ENCODE results near the gene DNAAF1.
"Not testable (repeated sequence)": the region's sequence is repeated elsewhere in the genome, so short reads cannot be mapped to it uniquely, and the experiment has no call there.

The DNAAF1 gene

GRCh38 chr16:84186685-84187437 lies 41.8 kb downstream of the DNAAF1 start, which contains the start of gene TAF1C:
Gene TAF1C (minus strand): TSS chr16:84187057. CDS start chr16:84184988, 2,069 bp downstream.
- DNase-seq = peak; percentile 50

- no peak for DNase-seq
Observed at GRCh38 chr16:84190731-84191388, 45.8 kb downstream of the DNAAF1 start, which contains the start of gene ADAD2. Gene ADAD2 (plus strand): TSS chr16:84191157. CDS start chr16:84191231, 74 bp downstream.

- DNase-seq = no peak
Observed at GRCh38 chr16:84191466-84191865, 46.4 kb downstream of the DNAAF1 start.

- DNase-seq = no peak
Observed at GRCh38 chr16:84193480-84193879, 48.4 kb downstream of the DNAAF1 start.

GRCh38 chr16:84194018-84194417 lies 48.9 kb downstream of the DNAAF1 start:
- DNase-seq = no peak

DNA sequence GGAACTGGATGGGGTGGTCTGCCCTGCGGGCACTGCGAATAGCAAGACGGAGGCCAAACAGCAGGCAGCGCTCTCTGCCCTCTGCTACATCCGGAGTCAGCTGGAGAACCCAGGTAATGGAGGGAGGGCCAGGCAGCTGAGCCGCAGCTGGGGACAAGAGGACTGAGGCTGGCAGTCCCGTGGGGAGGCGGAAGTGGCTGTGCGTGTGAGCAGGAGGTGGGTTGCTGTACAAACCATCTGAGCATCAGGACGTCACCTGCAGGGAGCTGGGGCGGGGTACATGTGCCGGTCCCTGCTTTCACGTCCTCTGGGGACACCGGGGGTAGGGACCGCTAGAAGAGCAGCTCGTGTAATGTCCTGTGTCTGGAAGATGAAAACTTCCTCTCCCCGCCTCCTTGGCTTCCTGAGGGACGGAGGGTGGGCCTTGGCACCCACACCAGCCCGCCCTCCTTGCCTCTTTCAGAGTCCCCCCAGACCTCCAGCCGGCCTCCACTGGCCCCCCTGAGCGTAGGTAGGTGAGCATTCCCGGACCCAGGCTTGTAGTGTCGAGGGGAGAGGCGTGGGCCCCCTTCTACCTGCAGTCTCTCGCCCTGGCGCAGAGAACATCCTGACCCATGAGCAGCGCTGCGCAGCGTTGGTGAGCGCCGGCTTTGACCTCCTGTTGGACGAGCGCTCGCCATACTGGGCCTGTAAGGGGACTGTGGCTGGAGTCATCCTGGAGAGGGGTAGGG lies 49.5 kb downstream of the DNAAF1 start:
- DNase-seq = peak; percentile 38

DNA sequence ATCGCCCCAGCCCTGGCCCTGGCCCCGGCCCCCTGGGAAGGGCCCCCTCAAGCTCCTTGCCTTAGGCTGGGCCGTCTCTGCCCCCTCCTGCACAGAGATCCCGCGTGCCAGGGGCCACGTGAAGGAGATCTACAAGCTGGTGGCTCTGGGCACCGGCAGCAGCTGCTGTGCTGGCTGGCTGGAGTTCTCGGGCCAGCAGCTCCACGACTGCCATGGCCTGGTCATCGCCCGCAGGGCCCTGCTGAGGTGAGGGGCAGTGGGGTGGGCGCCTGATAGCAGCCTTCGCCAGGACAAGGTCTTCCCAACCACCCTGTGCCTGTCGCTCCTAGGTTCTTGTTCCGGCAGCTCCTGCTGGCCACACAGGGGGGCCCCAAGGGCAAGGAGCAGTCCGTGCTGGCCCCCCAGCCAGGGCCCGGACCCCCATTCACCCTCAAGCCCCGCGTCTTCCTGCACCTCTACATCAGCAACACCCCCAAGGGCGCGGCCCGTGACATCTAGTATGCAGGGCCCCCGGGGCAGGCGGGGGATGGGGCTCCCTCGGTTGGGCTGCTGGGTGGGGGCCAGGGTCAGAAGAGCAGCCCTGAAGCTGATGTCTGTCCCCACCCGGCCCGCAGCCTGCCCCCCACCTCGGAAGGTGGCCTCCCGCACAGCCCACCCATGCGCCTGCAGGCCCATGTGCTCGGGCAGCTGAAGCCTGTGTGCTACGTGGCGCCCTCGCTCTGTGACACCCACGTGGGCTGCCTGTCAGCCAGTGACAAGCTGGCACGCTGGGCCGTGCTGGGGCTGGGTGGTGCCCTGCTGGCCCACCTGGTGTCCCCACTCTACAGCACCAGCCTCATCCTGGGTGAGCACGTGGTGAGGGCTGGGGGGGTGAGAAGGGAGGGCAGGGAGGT lies 50.3 kb downstream of the DNAAF1 start:
- DNase-seq = no peak

DNA sequence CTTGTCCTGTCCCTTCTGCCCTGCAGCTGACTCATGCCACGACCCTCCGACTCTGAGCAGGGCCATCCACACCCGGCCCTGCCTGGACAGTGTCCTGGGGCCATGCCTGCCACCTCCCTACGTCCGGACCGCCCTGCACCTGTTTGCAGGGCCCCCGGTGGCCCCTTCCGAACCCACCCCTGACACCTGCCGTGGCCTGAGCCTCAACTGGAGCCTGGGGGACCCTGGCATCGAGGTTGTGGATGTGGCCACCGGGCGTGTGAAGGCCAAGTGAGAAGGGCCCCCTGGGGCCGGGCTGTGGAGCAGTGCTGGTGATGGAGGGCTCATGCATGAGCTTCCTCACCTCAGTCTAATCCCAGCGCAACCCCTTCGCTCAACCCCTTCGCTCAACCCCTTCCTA lies 51.0 kb downstream of the DNAAF1 start:
- no peak for DNase-seq

DNA sequence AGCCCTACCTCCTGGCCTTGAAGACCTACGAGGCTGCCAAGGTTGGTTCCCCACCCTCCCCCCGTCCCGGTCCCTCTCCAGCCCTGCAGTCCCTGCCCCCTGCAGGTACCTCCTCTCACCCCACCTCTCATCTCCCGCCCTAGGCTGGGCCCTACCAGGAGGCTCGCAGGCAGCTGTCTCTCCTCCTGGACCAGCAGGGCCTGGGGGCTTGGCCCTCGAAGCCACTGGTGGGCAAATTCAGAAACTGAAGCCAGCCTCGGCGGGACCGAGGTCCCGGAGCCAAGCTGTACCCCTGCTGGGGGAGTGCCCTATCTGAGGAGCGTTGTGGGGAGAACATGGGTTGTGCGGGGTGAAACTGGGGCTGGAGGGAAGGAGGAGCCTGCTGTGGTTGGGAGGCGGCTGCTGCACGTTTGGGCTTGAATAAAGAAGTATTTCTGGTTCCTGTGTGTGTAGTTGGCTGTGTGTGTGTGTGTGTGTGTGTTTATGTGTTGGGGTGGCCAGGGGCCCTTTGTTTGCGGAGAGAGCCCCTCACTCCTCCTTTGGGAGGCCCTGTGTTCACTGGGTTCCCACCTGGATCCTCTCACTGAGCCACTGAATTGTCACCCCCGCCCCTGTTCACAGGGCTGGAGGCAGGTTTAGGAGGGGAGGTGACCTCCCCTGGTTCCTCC lies 51.8 kb downstream of the DNAAF1 start:
- DNase-seq = no peak

- DNase-seq = no peak
Observed at GRCh38 chr16:84197466-84198128, 52.5 kb downstream of the DNAAF1 start.

GRCh38 chr16:84198401-84198800 lies 53.3 kb downstream of the DNAAF1 start:
- no peak for DNase-seq

- no peak for DNase-seq
Observed at GRCh38 chr16:84199097-84199496, 54.0 kb downstream of the DNAAF1 start.

DNA sequence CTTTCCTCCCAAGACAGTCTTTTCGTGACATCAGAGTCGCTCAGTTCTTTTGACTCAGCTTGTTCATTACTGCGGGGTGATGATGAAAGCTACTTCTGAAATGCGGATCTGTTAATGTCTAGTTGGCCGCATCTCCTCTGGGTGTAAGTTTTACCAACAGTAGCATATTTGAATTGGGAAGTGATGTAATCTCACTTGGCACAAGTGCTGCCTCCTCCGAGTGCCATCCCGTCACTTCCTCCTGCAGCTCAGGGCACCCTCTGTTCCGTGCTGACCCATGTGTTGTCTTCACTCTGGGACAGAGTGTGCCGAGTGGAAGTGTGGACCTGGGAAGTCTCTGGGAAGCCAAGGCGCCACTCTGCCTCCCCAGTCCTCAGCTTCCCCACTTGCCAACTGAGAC lies 54.8 kb downstream of the DNAAF1 start:
- DNase-seq = no peak

GRCh38 chr16:84204551-84204950 lies 59.4 kb downstream of the DNAAF1 start:
- DNase-seq = not testable (repeated sequence)

DNA sequence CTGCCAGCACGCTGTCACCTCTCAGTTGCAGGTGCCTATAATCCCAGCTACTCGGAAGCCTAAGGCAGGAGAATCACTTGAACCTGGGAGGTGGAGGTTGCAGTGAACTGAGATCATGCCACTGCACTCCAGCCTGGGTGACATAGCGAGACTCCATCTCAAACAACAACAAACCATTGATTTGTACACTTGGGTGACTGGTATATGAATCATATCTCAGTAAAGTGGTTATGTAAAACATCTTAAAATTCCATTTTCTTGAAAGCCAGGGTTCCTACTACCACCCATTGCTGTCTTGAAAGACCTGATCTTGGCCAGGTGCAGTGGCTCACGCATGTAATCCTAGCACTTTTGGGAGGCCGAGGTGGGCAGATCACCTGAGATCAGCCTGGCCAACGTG lies 60.0 kb downstream of the DNAAF1 start:
- DNase-seq = not testable (repeated sequence)

DNA sequence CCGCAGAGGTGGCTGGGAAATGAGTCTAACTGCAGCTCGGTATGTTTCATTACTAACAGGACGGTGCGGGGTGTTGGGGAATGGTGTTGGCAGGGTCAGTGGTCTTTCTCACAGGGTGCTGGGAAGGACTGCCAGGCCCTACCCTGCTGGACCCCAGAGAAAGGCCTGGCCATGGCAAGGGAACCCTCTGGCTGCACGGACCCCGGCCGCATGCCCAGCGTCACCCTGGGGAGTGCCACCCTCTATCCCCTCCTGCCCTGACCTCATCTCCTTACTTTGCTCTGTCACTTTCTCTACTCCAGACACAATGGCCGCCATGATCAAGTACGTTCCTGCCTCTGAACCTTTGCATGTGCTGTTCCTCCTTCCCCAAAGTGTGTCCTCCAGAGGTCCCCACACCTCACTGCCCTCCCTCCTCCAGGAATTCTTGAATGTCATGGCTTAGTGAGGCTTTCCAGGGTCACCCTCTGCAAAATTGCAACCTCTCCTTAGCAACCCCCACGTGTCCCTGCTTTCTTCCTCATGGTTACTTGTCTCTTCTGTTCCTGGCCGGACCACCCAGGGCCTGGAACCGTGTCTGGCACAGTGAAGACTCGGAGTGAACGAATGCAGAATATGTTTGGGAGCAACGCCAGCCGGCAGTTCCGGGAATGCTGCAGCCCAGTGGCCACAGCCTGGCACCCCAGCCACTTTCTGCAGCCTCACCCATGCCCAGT lies 61.0 kb downstream of the DNAAF1 start:
- DNase-seq = no peak

DNA sequence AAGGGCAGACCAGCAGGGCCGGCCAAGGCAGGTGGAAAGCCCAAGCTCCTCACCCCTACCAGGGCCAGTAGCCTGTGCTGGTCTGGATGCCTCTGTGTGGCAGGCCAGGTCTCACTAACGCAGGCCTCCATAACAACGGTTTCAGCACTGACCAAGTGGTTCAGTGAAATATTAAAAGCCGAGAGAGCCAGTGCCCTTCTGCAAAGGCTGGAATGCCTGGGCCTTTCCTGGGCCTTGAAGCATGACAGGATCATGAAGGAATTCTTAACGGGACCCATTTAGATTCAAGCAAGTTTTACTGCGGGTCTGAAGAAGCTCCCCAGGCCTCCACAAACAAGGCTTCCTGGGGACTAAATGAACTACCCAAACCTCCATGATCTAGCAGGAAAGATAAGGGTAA lies 62.1 kb downstream of the DNAAF1 start:
- no peak for DNase-seq

GRCh38 chr16:84207879-84208278 lies 62.8 kb downstream of the DNAAF1 start:
- DNase-seq = no peak

- no peak for DNase-seq
Observed at GRCh38 chr16:84209989-84210388, 64.9 kb downstream of the DNAAF1 start.

- DNase-seq = no peak
Observed at GRCh38 chr16:84212154-84212553, 67.0 kb downstream of the DNAAF1 start.

GRCh38 chr16:84212631-84213030 lies 67.5 kb downstream of the DNAAF1 start:
- DNase-seq = no peak

Measured in DMS79 treated with DMSO at 0.1 percent for 48 hours (cell line).